Astrocyte (in vitro differentiated cells and primary cell): ENCODE results near the gene WNT7B.
A peak's percentile ranks its signal among the peaks of the same experiment; 100 is the strongest.

Source experiments
- CTCF ChIP-seq: IDR thresholded peaks from 2 replicates; pipeline ENCODE4 v1.5.1; 2011; ENCODE audit warnings: low read depth, mild to moderate bottlenecking, inconsistent platforms, low read length, moderate library complexity; ENCODE audit not compliant: insufficient read depth
- EZH2 ChIP-seq: IDR thresholded peaks from 2 replicates; pipeline ENCODE4 v1.6.1; 2012; ENCODE audit warnings: mild to moderate bottlenecking, low read length, inconsistent platforms; ENCODE audit not compliant: insufficient read depth

GRCh38 chr22:45977551-45978274, 751 bp upstream of the WNT7B start:
- TF ChIP-seq CTCF (no peak), EZH2 (peak; percentile 89)
